ACC112 (cell line): ENCODE measurements around the gene RPS6KC1.
"Not testable (repeated sequence)": the region's sequence is repeated elsewhere in the genome, so short reads cannot be mapped to it uniquely, and the experiment has no call there.

Source experiments
- H2AFZ ChIP-seq: fragments of 200-600 bp; sonication (generic); one replicate; pipeline ENCODE4 v1.6.0; 2017; ENCODE audit warnings: antibody characterized with exemption, low read length; ENCODE audit not compliant: unreplicated experiment
- H3K27ac ChIP-seq: fragments of 200-600 bp; sonication (generic); 2 replicates; pipeline ENCODE4 v1.5.1; 2014; ENCODE audit warnings: low read depth, mild to moderate bottlenecking, antibody characterized with exemption, low read length, moderate library complexity
- H3K27me3 ChIP-seq: fragments of 200-600 bp; sonication (generic); 2 replicates; pipeline ENCODE4 v1.6.1; 2014; ENCODE audit warnings: mild to moderate bottlenecking, antibody characterized with exemption, low read length, moderate library complexity, mixed read lengths; ENCODE audit not compliant: insufficient read depth
- H3K36me3 ChIP-seq: fragments of 200-600 bp; sonication (generic); 2 replicates; pipeline ENCODE4 v1.6.1; 2016; ENCODE audit warnings: mild to moderate bottlenecking, antibody characterized with exemption, low read length, moderate library complexity, mixed read lengths; ENCODE audit not compliant: insufficient read depth
- H3K4me1 ChIP-seq: fragments of 200-600 bp; sonication (generic); one replicate; pipeline ENCODE4 v1.6.1; 2016; ENCODE audit warnings: low read length, mixed read lengths; ENCODE audit not compliant: insufficient read depth, unreplicated experiment, control insufficient read depth
- H3K4me3 ChIP-seq: fragments of 200-600 bp; sonication (generic); 2 replicates; pipeline ENCODE4 v1.5.1; 2014; ENCODE audit warnings: mild to moderate bottlenecking, low read depth, low read length
- H3K79me2 ChIP-seq: fragments of 200-600 bp; sonication (generic); one replicate; pipeline ENCODE4 v1.6.0; 2016; ENCODE audit warnings: low read length; ENCODE audit not compliant: control insufficient read depth, unreplicated experiment, insufficient read depth

RPS6KC1 gene

DNA sequence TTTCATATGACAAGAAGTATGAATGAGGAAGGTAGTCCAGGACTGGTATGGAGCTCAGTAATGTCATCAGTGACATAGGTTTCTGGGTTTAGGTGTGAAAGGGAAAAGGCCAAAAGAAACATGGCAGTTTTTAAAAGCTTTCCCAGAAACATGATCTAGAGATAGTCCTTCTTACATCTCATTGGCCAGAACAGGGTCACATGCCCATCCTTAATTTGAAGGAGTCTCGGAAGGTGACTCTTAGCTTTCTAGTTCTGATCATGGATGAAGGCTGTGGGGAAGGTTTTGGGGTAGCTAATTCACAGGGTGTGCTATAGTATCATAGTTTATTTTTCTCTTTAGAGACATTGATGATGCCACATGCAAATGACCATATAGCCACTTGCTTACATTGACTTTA lies 55.3 kb downstream of the RPS6KC1 start:
- Histone ChIP-seq H3K79me2 (peaks cover 12% of the 10 kb centered on the region), H3K27me3 (no peaks in the 10 kb centered on the region)

DNA sequence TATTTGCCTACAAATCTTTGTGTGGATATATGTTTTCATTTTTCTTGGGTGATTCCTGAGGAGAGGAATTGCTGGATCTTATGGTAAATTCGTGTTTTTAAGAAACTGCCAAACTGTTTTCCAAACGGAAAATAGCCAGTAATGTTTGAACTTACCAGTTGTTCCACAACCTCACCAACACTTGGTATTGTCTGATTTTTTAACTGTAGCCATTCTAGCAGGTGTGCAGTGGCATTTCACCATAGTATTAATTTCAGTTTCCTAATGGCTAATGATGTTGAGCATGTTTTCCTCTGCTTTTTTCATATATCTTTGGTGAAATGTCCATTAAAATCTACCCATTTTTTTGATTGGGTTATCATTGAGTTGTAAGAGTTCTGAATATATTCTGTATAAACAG lies 56.6 kb downstream of the RPS6KC1 start:
- Histone ChIP-seq H2AFZ (no peak overlapping the region), H3K27me3 (no peaks in the 10 kb centered on the region), H3K36me3 (peaks cover 8% of the 10 kb centered on the region; the same call in 1 of the 2 replicates), H3K79me2 (peaks cover 12% of the 10 kb centered on the region), H3K4me3 (no peak overlapping the region), H3K27ac (no peak overlapping the region), H3K4me1 (no peaks in the 10 kb centered on the region)

More for the DNA sequence above, 55.3 kb downstream of the RPS6KC1 start:
- no peak overlapping the region for H2AFZ ChIP-seq
- H3K4me1 ChIP-seq: no peaks in the 10 kb centered on the region
- H3K36me3 ChIP-seq: peaks cover 8% of the 10 kb centered on the region; the same call in 1 of the 2 replicates
- no peak overlapping the region for H3K4me3 ChIP-seq
- H3K27ac ChIP-seq: no peak overlapping the region

- Histone ChIP-seq H3K27me3 (no peaks in the 10 kb centered on the region), H3K36me3 (peaks cover 8% of the 10 kb centered on the region; the same call in 1 of the 2 replicates), H3K27ac (no peak overlapping the region), H3K4me1 (no peaks in the 10 kb centered on the region), H3K79me2 (peaks cover 12% of the 10 kb centered on the region), H3K4me3 (no peak overlapping the region), H2AFZ (no peak overlapping the region)
Observed at GRCh38 chr1:213110349-213111300, 59.6 kb downstream of the RPS6KC1 start.

DNA sequence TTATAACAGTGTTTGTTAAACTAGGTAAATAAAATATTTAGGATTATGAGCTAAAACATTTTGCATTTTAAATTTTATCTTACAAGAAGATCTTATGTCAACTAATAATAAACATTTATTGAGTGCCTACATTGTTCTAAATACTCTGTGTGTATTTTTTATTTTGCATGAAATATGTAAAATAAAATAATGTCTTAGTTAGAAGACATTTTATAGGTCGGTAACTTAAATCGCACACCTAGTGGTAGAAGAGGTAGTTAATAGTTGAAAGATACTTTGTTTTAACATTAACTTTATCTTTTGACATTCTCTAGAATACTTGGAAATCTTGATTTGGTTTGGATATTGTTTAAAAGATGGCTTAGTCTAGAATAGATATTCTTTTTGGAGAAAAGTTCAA lies 60.5 kb downstream of the RPS6KC1 start:
- Histone ChIP-seq H3K4me3 (no peak overlapping the region), H3K27ac (no peak overlapping the region)

GRCh38 chr1:213112723-213113122 lies 61.7 kb downstream of the RPS6KC1 start:
- not testable (repeated sequence) for H2AFZ ChIP-seq, H3K36me3 ChIP-seq, H3K27ac ChIP-seq, H3K4me1 ChIP-seq, H3K27me3 ChIP-seq, H3K4me3 ChIP-seq
- peaks cover 12% of the 10 kb centered on the region for H3K79me2 ChIP-seq

More for the DNA sequence above, 60.5 kb downstream of the RPS6KC1 start:
- H2AFZ ChIP-seq: no peak overlapping the region
- peaks cover 12% of the 10 kb centered on the region for H3K79me2 ChIP-seq
- no peaks in the 10 kb centered on the region for H3K27me3 ChIP-seq
- H3K4me1 ChIP-seq: no peaks in the 10 kb centered on the region
- H3K36me3 ChIP-seq: peaks cover 8% of the 10 kb centered on the region; the same call in 1 of the 2 replicates

DNA sequence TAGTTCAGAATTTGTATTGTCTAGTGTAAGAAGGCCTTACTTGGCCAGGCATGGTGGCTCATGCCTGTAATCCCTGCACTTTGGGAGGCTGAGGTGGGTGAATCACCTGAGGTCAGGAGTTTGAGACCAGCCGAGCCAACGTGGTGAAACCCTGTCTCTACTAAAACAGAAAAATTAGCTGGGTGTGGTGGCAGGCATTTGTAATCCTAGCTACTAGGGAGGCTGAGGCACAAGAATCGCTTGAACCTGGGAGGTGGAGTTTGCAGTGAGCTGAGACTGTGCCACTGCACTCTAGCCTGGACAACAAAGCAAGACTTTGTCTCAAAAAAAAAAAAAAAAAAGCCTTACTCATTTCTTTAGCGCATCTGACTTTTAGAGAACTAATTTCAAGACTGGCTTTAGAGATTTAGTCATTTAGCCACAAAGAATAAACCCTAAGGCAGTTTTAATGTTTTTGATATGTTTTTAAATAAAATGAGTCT lies 66.7 kb downstream of the RPS6KC1 start:
- not testable (repeated sequence) for H3K79me2 ChIP-seq, H2AFZ ChIP-seq, H3K27ac ChIP-seq, H3K36me3 ChIP-seq, H3K4me3 ChIP-seq, H3K27me3 ChIP-seq
- peaks cover 19% of the 10 kb centered on the region for H3K4me1 ChIP-seq

DNA sequence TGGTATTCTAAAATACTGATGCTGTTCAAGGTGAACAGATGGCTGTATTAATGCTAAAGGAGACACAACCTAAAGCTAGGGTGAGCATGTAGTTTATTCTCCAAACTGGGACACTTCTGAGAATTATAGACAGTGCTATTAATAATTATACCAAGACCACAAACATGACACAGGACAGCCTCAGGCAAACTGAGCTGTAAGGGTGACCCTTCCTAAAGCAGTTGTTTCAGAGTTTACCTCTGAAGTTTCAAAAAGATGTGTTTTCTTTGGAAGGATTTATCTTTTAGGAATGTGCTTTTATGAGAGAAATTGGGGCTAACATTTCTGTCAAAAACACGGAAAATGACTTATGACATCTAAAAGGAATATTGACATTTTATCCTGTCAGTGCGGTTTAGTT lies 68.8 kb downstream of the RPS6KC1 start:
- H2AFZ ChIP-seq: no peak overlapping the region
- H3K27me3 ChIP-seq: no peaks in the 10 kb centered on the region
- H3K79me2 ChIP-seq: peaks cover 13% of the 10 kb centered on the region
- no peaks in the 10 kb centered on the region for H3K36me3 ChIP-seq
- H3K27ac ChIP-seq: peak overlapping the region; percentile 37; the same call in 1 of the 2 replicates
- peaks cover 36% of the 10 kb centered on the region for H3K4me1 ChIP-seq
- 0 out of 2 replicates have a peak overlapping the region, but pooled peaks have one; percentile 3 for H3K4me3 ChIP-seq

GRCh38 chr1:213120386-213120785 lies 69.3 kb downstream of the RPS6KC1 start:
- Histone ChIP-seq H3K4me1 (peaks cover 36% of the 10 kb centered on the region), H2AFZ (no peak overlapping the region), H3K36me3 (no peaks in the 10 kb centered on the region), H3K27me3 (no peaks in the 10 kb centered on the region), H3K27ac (peak overlapping the region; percentile 37), H3K4me3 (peak overlapping the region; percentile 3; the same call in 1 of the 2 replicates), H3K79me2 (peaks cover 14% of the 10 kb centered on the region)

GRCh38 chr1:213120961-213121360 lies 69.9 kb downstream of the RPS6KC1 start:
- Histone ChIP-seq H3K4me3 (peak overlapping the region; percentile 3; the same call in 1 of the 2 replicates), H3K36me3 (no peaks in the 10 kb centered on the region), H2AFZ (no peak overlapping the region), H3K79me2 (peaks cover 16% of the 10 kb centered on the region), H3K27ac (peak overlapping the region; percentile 37), H3K27me3 (no peaks in the 10 kb centered on the region), H3K4me1 (peaks cover 40% of the 10 kb centered on the region)

DNA sequence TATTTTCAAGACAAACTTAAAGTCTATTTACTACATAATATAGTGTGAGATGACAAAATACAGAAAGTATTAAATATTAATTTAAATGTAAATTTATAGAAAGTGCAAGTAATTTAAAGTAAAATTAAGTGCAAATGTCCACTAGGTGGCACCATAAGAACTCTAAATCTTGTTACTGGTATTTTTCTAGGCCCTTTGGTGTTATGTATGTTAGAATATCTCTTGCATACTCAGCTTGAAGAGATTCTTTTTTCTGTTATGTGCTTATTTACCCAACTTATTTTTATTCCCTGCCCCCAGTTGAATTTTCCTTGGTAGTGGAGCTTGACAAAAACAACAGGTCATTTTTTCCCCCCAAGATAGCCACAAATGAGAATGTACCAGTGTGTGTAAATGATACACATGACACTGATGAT lies 71.5 kb downstream of the RPS6KC1 start:
- Histone ChIP-seq H3K4me1 (peaks cover 50% of the 10 kb centered on the region), H3K27me3 (no peaks in the 10 kb centered on the region), H3K27ac (no peak overlapping the region), H2AFZ (no peak overlapping the region), H3K4me3 (no peak overlapping the region), H3K36me3 (peaks cover 3% of the 10 kb centered on the region; the same call in 1 of the 2 replicates), H3K79me2 (peaks cover 16% of the 10 kb centered on the region)
